ENCODE results near the gene TAS2R60. TPM values are rescaled to one million over a fixed set of nuclear protein-coding genes. Genes with fewer than 3 reads are reported as not detected.

Gene TAS2R60
- polyA plus RNA-seq, 1 donor from 2014 or later = not detected

DNA sequence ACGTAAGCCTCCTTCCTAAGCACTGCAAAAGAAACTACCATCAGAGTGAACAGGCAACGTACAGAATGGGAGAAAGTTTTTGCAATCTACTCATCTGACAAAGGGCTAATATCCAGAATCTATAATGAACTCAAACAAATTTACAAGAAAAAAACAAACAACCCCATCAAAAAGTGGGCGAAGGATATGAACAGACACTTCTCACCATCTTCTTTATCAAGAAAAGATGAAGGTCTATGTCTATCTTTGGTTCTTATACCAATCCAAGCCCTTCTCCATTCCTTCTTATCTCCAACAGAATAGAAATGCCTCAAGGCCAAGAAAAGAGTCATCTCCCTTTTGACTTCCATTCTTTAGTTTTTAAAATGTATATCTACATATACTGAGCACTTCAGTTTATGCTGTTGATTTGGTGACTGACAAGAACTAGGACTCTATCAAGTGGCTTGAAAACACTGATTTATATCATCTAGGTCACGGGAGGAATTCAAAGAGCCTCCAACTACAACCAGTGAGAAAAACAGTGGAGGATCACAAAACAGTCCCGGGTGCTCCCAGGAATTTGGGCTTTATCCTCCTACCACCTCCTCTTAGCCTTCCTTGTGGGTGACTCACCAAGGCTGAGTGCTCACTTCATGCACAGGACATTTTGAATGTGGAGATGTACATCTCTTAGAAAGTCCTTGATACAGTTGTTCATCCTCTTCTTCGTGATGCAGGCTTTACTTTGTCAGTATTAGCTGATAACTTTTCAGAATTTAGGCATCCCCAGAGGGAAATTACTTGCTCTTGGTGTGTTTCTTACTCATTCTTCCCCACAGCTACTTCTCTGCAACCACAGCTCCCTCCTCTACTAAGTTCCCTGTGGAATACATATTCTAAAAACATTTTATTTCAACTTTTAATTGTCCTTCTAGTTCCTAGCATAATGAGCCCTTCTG, 49.8 kb downstream of the TAS2R60 start:
- no peak overlapping the region for H3K4me2 ChIP-seq (ENCODE audit: low read length)
- no peak overlapping the region for H2AFZ ChIP-seq (ENCODE audit: low read depth, low read length)
- no peaks in the 10 kb centered on the region for H3K9me3 ChIP-seq (ENCODE audit: low read length)
- no peak overlapping the region for H3K9ac ChIP-seq (ENCODE audit: low read length)
- no peaks in the 10 kb centered on the region for H3K79me2 ChIP-seq (replicated peaks; ENCODE audit: insufficient read depth, low read length)
- no peaks in the 10 kb centered on the region for H4K20me1 ChIP-seq (ENCODE audit: insufficient read depth)
- no peaks in the 10 kb centered on the region for H3K36me3 ChIP-seq (ENCODE audit: insufficient read depth, low read length)
- no peaks in the 10 kb centered on the region for H3K27me3 ChIP-seq (ENCODE audit: insufficient read depth, low read depth, low read length)
- H3K9me2 ChIP-seq (ENCODE audit: insufficient read depth, low read length) = no peaks in the 10 kb centered on the region
- no peak overlapping the region for H3K27ac ChIP-seq (ENCODE audit: low read length)
- TF ChIP-seq EP300 (conservative IDR thresholded peaks at IDR 0.05; ENCODE audit: poor library complexity, severe bottlenecking) = no peak
- TF ChIP-seq SMC3 (conservative IDR thresholded peaks at IDR 0.05; ENCODE audit: poor library complexity) = no peak
- no peak for TF ChIP-seq RAD21 (conservative IDR thresholded peaks at IDR 0.05)
- TF ChIP-seq, protein P1, sequence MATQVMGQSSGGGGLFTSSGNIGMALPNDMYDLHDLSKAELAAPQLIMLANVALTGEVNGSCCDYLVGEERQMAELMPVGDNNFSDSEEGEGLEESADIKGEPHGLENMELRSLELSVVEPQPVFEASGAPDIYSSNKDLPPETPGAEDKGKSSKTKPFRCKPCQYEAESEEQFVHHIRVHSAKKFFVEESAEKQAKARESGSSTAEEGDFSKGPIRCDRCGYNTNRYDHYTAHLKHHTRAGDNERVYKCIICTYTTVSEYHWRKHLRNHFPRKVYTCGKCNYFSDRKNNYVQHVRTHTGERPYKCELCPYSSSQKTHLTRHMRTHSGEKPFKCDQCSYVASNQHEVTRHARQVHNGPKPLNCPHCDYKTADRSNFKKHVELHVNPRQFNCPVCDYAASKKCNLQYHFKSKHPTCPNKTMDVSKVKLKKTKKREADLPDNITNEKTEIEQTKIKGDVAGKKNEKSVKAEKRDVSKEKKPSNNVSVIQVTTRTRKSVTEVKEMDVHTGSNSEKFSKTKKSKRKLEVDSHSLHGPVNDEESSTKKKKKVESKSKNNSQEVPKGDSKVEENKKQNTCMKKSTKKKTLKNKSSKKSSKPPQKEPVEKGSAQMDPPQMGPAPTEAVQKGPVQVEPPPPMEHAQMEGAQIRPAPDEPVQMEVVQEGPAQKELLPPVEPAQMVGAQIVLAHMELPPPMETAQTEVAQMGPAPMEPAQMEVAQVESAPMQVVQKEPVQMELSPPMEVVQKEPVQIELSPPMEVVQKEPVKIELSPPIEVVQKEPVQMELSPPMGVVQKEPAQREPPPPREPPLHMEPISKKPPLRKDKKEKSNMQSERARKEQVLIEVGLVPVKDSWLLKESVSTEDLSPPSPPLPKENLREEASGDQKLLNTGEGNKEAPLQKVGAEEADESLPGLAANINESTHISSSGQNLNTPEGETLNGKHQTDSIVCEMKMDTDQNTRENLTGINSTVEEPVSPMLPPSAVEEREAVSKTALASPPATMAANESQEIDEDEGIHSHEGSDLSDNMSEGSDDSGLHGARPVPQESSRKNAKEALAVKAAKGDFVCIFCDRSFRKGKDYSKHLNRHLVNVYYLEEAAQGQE (IDR thresholded peaks at IDR 0.05; ENCODE audit: borderline replicate concordance) = no peak
- no peak for TF ChIP-seq POLR2AphosphoS5 (IDR thresholded peaks at IDR 0.05)
- no peak for TF ChIP-seq EZH2 (IDR thresholded peaks at IDR 0.05; ENCODE audit: borderline replicate concordance, insufficient read depth, low read length, poor library complexity, severe bottlenecking)
- TF ChIP-seq MXI1 (conservative IDR thresholded peaks at IDR 0.05; ENCODE audit: poor library complexity, severe bottlenecking) = no peak
- no peaks in the 10 kb centered on the region for H3F3A ChIP-seq (ENCODE audit: insufficient read depth, low read length, poor library complexity, severe bottlenecking)
- no peak overlapping the region for H3K4me3 ChIP-seq (ENCODE audit: low read length)

- no peaks in the 10 kb centered on the region for H3F3A ChIP-seq (ENCODE audit: insufficient read depth, low read length, poor library complexity, severe bottlenecking)
- no peaks in the 10 kb centered on the region for H3K36me3 ChIP-seq (ENCODE audit: insufficient read depth, low read length)
- H3K9me2 ChIP-seq (ENCODE audit: insufficient read depth, low read length) = no peaks in the 10 kb centered on the region
- no peak overlapping the region for H3K9ac ChIP-seq (ENCODE audit: low read length)
- H3K4me3 ChIP-seq (ENCODE audit: low read length) = no peak overlapping the region
- no peak overlapping the region for H3K4me2 ChIP-seq (ENCODE audit: low read length)
- no peaks in the 10 kb centered on the region for H3K27me3 ChIP-seq (ENCODE audit: insufficient read depth, low read depth, low read length)
- no peaks in the 10 kb centered on the region for H4K20me1 ChIP-seq (ENCODE audit: insufficient read depth)
- H3K9me3 ChIP-seq (ENCODE audit: low read length) = no peaks in the 10 kb centered on the region
- no peak for TF ChIP-seq MXI1 (conservative IDR thresholded peaks at IDR 0.05; ENCODE audit: poor library complexity, severe bottlenecking)
- no peak for TF ChIP-seq EP300 (conservative IDR thresholded peaks at IDR 0.05; ENCODE audit: poor library complexity, severe bottlenecking)
- TF ChIP-seq POLR2AphosphoS5 (IDR thresholded peaks at IDR 0.05) = no peak
- TF ChIP-seq EZH2 (IDR thresholded peaks at IDR 0.05; ENCODE audit: borderline replicate concordance, insufficient read depth, low read length, poor library complexity, severe bottlenecking) = no peak
- TF ChIP-seq, protein P1 (IDR thresholded peaks at IDR 0.05; ENCODE audit: borderline replicate concordance) = no peak
- no peak for TF ChIP-seq SMC3 (conservative IDR thresholded peaks at IDR 0.05; ENCODE audit: poor library complexity)
- no peak for TF ChIP-seq TAF1 (IDR thresholded peaks at IDR 0.05; ENCODE audit: low read depth)
- TF ChIP-seq CTCF (IDR thresholded peaks at IDR 0.05; ENCODE audit: poor library complexity, severe bottlenecking) = no peak
- TF ChIP-seq RAD21 (conservative IDR thresholded peaks at IDR 0.05) = no peak
- no peak overlapping the region for H2AFZ ChIP-seq (ENCODE audit: low read depth, low read length)
- H3K79me2 ChIP-seq (replicated peaks; ENCODE audit: insufficient read depth, low read length) = no peaks in the 10 kb centered on the region
- H3K27ac ChIP-seq (ENCODE audit: low read length) = no peak overlapping the region
These were observed 50.5 kb downstream of the TAS2R60 start for GRCh38 chr7:143493751-143494150.
